Esophagus muscularis mucosa (tissue), 3 donors: ENCODE results near the gene DESI1.

ENCODE experiments used
- POLR2A ChIP-seq: fragments of 450-650 bp; IDR thresholded peaks from one replicate; pipeline ENCODE4 v1.6.1; 2017; ENCODE audit warnings: antibody characterized with exemption, moderate library complexity, mild to moderate bottlenecking, low read depth
- TF ChIP-seq, protein P1 (sequence below), 3 experiments: fragments of 200-600 bp in 2 of 3; fragments of 450-650 bp in 1 of 3; sonication (generic) in 2 of 3; IDR thresholded peaks; one replicate each; pipeline ENCODE4 v1.5.1; 2017 to 2019; ENCODE audit warnings: antibody characterized with exemption in 3 of 3, mild to moderate bottlenecking in 2 of 3, moderate library complexity in 1 of 3

DNA sequence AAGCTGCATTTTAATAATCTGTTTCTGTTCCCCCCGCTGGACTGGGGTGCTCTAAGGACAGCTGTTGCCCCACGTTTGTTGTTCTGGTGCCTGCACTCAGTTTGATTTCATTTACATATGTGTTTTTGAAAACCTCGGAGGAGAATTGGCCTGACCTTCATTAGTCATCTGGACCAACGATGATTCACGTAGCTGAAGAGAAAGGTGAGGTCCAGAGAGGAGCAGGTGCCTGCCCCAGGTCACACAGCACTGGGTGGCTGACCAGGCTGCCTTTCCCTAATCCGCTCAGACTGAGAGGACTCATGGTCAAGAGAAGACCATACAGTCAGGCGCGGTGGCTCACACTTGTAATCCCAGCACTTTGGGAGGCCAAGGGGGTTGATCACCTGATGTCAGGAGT is 56.3 kb downstream of the DESI1 start:
- TF ChIP-seq, protein P1, sequence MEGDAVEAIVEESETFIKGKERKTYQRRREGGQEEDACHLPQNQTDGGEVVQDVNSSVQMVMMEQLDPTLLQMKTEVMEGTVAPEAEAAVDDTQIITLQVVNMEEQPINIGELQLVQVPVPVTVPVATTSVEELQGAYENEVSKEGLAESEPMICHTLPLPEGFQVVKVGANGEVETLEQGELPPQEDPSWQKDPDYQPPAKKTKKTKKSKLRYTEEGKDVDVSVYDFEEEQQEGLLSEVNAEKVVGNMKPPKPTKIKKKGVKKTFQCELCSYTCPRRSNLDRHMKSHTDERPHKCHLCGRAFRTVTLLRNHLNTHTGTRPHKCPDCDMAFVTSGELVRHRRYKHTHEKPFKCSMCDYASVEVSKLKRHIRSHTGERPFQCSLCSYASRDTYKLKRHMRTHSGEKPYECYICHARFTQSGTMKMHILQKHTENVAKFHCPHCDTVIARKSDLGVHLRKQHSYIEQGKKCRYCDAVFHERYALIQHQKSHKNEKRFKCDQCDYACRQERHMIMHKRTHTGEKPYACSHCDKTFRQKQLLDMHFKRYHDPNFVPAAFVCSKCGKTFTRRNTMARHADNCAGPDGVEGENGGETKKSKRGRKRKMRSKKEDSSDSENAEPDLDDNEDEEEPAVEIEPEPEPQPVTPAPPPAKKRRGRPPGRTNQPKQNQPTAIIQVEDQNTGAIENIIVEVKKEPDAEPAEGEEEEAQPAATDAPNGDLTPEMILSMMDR (IDR thresholded peaks at IDR 0.05), result no peak
- TF ChIP-seq POLR2A, result no peak
